Measurements from ENCODE around the gene TMEM243. TPM values are rescaled to one million over a fixed set of nuclear protein-coding genes. Genes with fewer than 3 reads are reported as not detected.

The TMEM243 gene
- total and polyA plus RNA-seq, 2 of the 4 experiments (the other 2 are of a cell fraction), result 28.7 to 31.1 TPM

- DNase-seq, result no peak
- intact Hi-C loops (cut with micrococcal nuclease), result loop anchor here (2.0 kb wide), 1 partner anchor 17 kb away; no protein-coding TSS in a partner anchor
- ATAC-seq (ENCODE audit: low read depth), result no peak
Measured at GRCh38 chr7:87171282-87171934, 48.1 kb downstream of the TMEM243 start.

More at GRCh38 chr7:87171282-87171934, 48.1 kb downstream of the TMEM243 start:
- H2BK20ac ChIP-seq (ENCODE audit: low read depth, low read length), result no peak overlapping the region
- H3K23ac ChIP-seq (ENCODE audit: low read depth, low read length), result no peak overlapping the region
- H4K5ac ChIP-seq (ENCODE audit: low read depth, low read length), result no peak overlapping the region
- dilution Hi-C loops (cut with HindIII; ENCODE audit: low sequenced_read_pairs, unreplicated experiment), result no loop called here
- H2BK5ac ChIP-seq (ENCODE audit: low read depth, low read length, poor library complexity, severe bottlenecking), result no peak overlapping the region
- H2AK5ac ChIP-seq (ENCODE audit: low read depth, low read length), result no peak overlapping the region
- POLR2A ChIA-PET (ENCODE audit: unreplicated experiment), result no interaction called here
- no peak overlapping the region for H3K27ac ChIP-seq (ENCODE audit: insufficient read depth, low read length)
- no peak overlapping the region for H2BK120ac ChIP-seq (ENCODE audit: low read depth, low read length)
- no peak overlapping the region for H3K14ac ChIP-seq (replicated peaks; ENCODE audit: low read depth, low read length)
- H4K91ac ChIP-seq (ENCODE audit: insufficient read depth, low read depth, low read length), result no peak overlapping the region
- H2AFZ ChIP-seq (replicated peaks; ENCODE audit: low read length, poor library complexity), result no peak overlapping the region
- H4K20me1 ChIP-seq (ENCODE audit: insufficient read depth, low read length), result no peaks in the 10 kb centered on the region; the same call in 1 of the 2 replicates
- no peak for TF ChIP-seq SMC3 (IDR thresholded peaks at IDR 0.05; ENCODE audit: low read depth, low read length)
- TF ChIP-seq MAFK (IDR thresholded peaks at IDR 0.05; ENCODE audit: low read depth, low read length), result no peak
- TF ChIP-seq RCOR1 (IDR thresholded peaks at IDR 0.05; ENCODE audit: insufficient replicate concordance, low read length), result no peak
- no peak for TF ChIP-seq MAZ (IDR thresholded peaks at IDR 0.05; ENCODE audit: borderline replicate concordance, low read depth, low read length)
- TF ChIP-seq CTCF (conservative IDR thresholded peaks at IDR 0.05; ENCODE audit: low read depth, low read length), result no peak
- no peak for TF ChIP-seq CEBPB (IDR thresholded peaks at IDR 0.05; ENCODE audit: low read depth, low read length)
- TF ChIP-seq ELK1 (IDR thresholded peaks at IDR 0.05; ENCODE audit: borderline replicate concordance, low read depth, low read length), result no peak
- no peak for TF ChIP-seq MXI1 (IDR thresholded peaks at IDR 0.05; ENCODE audit: borderline replicate concordance, low read depth, low read length)
- no peak for TF ChIP-seq USF2 (IDR thresholded peaks at IDR 0.05; ENCODE audit: low read depth, low read length)
- no peak for TF ChIP-seq CHD1 (IDR thresholded peaks at IDR 0.05; ENCODE audit: low read depth, low read length)
- no peak for TF ChIP-seq FOS (IDR thresholded peaks at IDR 0.05; ENCODE audit: low read depth, low read length)
- TF ChIP-seq POLR2A (IDR thresholded peaks at IDR 0.05; ENCODE audit: low read depth, low read length), result no peak
- no peak for TF ChIP-seq BHLHE40 (IDR thresholded peaks at IDR 0.05; ENCODE audit: low read depth, low read length)
- TF ChIP-seq NFE2L2 (IDR thresholded peaks at IDR 0.05; ENCODE audit: low read depth, low read length), result no peak
- no peak for TF ChIP-seq RFX5 (IDR thresholded peaks at IDR 0.05; ENCODE audit: low read depth, low read length)
- TF ChIP-seq RAD21 (IDR thresholded peaks at IDR 0.05; ENCODE audit: low read length), result no peak
- no peaks in the 10 kb centered on the region for H3K27me3 ChIP-seq (ENCODE audit: control insufficient read depth, insufficient read depth, low read length)
- H3K36me3 ChIP-seq (ENCODE audit: control insufficient read depth, insufficient read depth, low read length), result peaks cover 46% of the 10 kb centered on the region
- in situ Hi-C loops (cut with MboI; ENCODE audit: low sequenced_read_pairs), result no loop called here
- no peak overlapping the region for H3K18ac ChIP-seq (ENCODE audit: low read depth, low read length)
- no peaks in the 10 kb centered on the region for H3K4me1 ChIP-seq (ENCODE audit: control insufficient read depth, insufficient read depth, low read length)
- H3K4me3 ChIP-seq (ENCODE audit: insufficient read depth, low read depth, low read length), result no peak overlapping the region
- H3K4ac ChIP-seq (ENCODE audit: low read depth, low read length), result no peak overlapping the region
- CTCF ChIA-PET, result no interaction called here
- peaks cover 10 to 26% of the 10 kb centered on the region in 2 experiments for H3K79me1 ChIP-seq (ENCODE audit: low read depth in 1 of 2, low read length in 2 of 2)
- no peak overlapping the region for H3K4me2 ChIP-seq (ENCODE audit: low read depth, low read length)
- peaks cover 2% of the 10 kb centered on the region; the same call in 1 of the 2 replicates for H3K9me1 ChIP-seq (ENCODE audit: insufficient read depth, low read length)
- H4K8ac ChIP-seq (ENCODE audit: low read depth in 2 of 2, low read length in 2 of 2), result no peak overlapping the region
- H3K56ac ChIP-seq (ENCODE audit: extremely low read depth, insufficient read depth, low read length), result no peak overlapping the region
- H3K9me3 ChIP-seq (ENCODE audit: control insufficient read depth, insufficient read depth, low read length), result no peaks in the 10 kb centered on the region
- BruUV-seq (replicated peaks), result no TSS peak
- no peak overlapping the region for H3K9ac ChIP-seq (ENCODE audit: low read depth, low read length)
- H2AK9ac ChIP-seq (replicated peaks; ENCODE audit: low read depth, low read length, poor library complexity), result no peak overlapping the region
- no peak overlapping the region for H2BK15ac ChIP-seq (ENCODE audit: low read depth, low read length)

Measured in IMR-90 (cell line).